ENCODE data around the gene FUT7. TPM values are rescaled to one million over a fixed set of nuclear protein-coding genes. Genes with fewer than 3 reads are reported as not detected.

FUT7 gene
- total RNA-seq, 2 donors from 2014 or later, result not detected

- DNase-seq, result no peak
- no peak overlapping the region for H3K9ac ChIP-seq (ENCODE audit: low read depth in 2 of 2, low read length in 2 of 2)
- no peaks in the 10 kb centered on the region for H3K27me3 ChIP-seq
- H3K36me3 ChIP-seq, result no peaks in the 10 kb centered on the region
- no peaks in the 10 kb centered on the region for H3K9me3 ChIP-seq
- no peaks in the 10 kb centered on the region for H3K4me1 ChIP-seq
- no peak overlapping the region for H3K27ac ChIP-seq
- H3K4me3 ChIP-seq, result no peak overlapping the region
- TF ChIP-seq CTCF (IDR thresholded peaks at IDR 0.05), result no peak
- intact Hi-C loops (cut with DNase I), result no loop called here
Observed at GRCh38 chr9:137002646-137003041, 29.2 kb downstream of the FUT7 start.

DNA sequence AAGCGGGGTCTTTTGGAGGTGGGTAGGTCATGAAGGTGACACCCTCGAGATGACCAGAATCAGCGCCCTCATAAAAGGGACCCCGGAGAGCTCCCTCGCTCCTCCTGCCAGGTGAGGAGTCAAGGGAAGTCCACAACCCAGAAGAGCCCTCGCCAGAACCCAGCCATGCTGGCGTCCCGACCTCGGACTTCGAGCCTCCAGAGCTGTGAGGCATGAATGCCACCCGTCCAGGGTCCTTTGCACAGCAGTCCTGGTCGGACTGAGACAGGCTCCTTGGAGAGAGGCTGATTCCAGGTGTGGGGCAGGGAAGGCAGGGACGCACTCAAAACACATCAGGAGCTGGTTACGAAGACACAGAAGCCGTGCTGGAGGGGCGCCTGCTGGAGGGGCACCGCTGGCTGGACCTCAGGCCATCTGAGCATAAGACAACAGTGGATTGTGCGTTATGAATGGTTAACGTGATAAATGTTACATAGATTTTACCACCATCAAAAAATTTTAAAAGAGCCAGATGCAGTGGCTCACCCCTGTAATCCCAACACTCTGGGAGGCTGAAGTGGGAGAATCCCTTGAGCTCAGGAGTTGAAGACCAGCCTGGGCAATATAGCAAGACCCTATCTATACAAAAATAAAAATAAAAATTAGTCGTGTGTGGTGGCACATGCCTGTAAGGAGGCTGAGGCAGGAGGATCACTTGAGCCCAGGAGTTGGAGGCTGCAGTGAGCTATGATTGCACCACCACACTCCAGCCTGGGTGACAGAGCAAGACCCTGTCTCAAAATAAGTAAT lies 29.8 kb downstream of the FUT7 start:
- DNase-seq, result no peak
- no peaks in the 10 kb centered on the region for H3K9me3 ChIP-seq
- H3K4me1 ChIP-seq, result peaks cover 4% of the 10 kb centered on the region
- H3K9ac ChIP-seq (ENCODE audit: low read depth in 2 of 2, low read length in 2 of 2), result no peak overlapping the region
- no peak for TF ChIP-seq CTCF (IDR thresholded peaks at IDR 0.05)
- no peak overlapping the region for H3K4me3 ChIP-seq
- no peaks in the 10 kb centered on the region for H3K27me3 ChIP-seq
- intact Hi-C loops (cut with DNase I), result no loop called here
- no peaks in the 10 kb centered on the region for H3K36me3 ChIP-seq
- H3K27ac ChIP-seq, result no peak overlapping the region

DNA sequence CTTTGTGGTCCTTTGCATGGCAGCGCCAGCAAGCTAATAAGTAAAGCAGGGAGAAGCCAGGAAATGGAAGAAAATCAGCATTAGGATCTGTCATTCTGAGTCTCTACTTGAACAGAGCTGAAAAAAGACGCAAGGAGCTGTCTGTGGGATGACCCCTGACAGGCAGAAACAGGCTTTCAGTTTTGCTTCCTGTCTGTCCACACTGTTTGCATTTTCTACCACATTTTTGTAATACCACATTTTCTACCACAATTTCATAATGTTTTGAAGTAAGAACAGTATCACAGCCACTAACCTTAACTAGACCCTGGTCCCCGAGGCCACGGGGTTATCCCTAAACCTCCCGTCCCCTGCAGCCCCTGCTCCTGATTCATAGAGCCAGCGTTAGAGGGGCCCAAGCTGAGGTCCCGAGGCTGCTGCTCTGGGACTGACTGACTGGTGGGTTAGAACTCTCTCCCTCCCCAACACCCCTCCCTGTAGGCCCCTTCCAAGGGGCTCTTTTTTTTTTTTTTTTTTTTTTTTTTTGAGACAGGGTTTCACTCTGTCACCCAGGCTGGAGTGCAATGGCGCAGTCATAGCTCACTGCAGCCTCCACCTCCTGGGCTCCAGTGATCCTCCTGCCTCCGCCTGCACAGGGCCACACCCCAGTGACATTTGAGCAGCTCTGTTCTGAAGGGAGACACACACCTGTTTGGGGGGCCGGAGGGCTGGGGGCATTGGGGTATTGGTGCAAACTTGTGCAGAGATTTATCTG lies 31.5 kb downstream of the FUT7 start:
- intact Hi-C loops (cut with DNase I), result no loop called here

DNA sequence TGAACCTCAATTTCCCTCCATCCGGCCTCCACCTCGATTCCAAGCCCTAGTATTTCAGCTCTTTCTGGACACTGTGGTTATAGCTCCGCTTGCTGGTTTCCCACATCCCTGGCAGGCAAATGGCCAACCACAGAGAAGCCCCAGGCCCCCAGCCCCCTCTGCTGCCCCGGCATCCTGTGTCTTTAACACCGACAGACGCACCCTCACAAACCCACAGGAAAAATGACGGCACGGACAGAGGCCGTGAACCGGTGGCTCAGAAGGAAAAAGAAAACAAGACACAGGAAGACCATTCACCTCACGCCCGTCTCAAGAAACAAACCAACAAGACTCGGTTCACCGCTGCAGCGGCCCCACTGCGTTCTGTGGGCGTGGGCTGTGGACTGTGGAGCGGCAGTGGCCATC lies 34.1 kb downstream of the FUT7 start:
- H3K9ac ChIP-seq (ENCODE audit: low read depth in 2 of 2, low read length in 2 of 2), result no peak overlapping the region
- no peak for DNase-seq
- no peak overlapping the region for H3K4me3 ChIP-seq
- TF ChIP-seq CTCF (IDR thresholded peaks at IDR 0.05), result no peak
- H3K4me1 ChIP-seq, result peaks cover 18% of the 10 kb centered on the region
- H3K27me3 ChIP-seq, result no peaks in the 10 kb centered on the region
- peak overlapping the region; percentile 57 for H3K27ac ChIP-seq
- H3K36me3 ChIP-seq, result no peaks in the 10 kb centered on the region
- no peaks in the 10 kb centered on the region for H3K9me3 ChIP-seq
- intact Hi-C loops (cut with DNase I), result no loop called here

More for the DNA sequence above, 31.5 kb downstream of the FUT7 start:
- Histone ChIP-seq H3K27ac (peak overlapping the region; percentile 22), H3K36me3 (no peaks in the 10 kb centered on the region), H3K4me1 (peaks cover 13% of the 10 kb centered on the region), H3K4me3 (no peak overlapping the region), H3K9ac (ENCODE audit: low read depth in 2 of 2, low read length in 2 of 2) (no peak overlapping the region), H3K9me3 (no peaks in the 10 kb centered on the region), H3K27me3 (no peaks in the 10 kb centered on the region)
- DNase-seq, result no peak
- TF ChIP-seq CTCF (IDR thresholded peaks at IDR 0.05), result no peak

DNA sequence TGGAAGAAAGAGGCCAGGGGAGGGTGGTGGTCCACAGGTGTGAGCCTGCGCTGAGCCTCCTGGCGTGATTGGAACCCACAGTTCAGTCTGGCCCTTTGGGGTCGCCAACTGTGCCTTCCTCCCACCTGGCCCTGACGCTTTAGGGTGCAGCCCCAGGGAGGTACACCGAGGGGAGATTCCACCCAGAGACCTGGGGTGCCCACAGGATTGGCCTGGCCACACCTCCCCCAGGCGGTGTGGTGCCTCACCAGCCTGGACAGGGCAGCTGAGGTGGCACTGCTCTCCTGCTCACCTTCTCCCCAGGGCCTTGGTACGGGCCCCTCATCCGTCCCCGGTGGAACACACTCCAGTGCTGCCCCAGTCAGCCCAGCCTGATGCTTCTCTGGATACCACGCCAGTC lies 34.5 kb downstream of the FUT7 start:
- DNase-seq, result no peak
- Histone ChIP-seq H3K4me3 (no peak overlapping the region), H3K4me1 (peaks cover 18% of the 10 kb centered on the region), H3K9me3 (no peaks in the 10 kb centered on the region), H3K27ac (peak overlapping the region; percentile 57), H3K36me3 (no peaks in the 10 kb centered on the region), H3K27me3 (no peaks in the 10 kb centered on the region), H3K9ac (ENCODE audit: low read depth in 2 of 2, low read length in 2 of 2) (peak overlapping the region; percentile 40 to 63)
- intact Hi-C loops (cut with DNase I), result no loop called here
- TF ChIP-seq CTCF (IDR thresholded peaks at IDR 0.05), result no peak
